Activated CD4-positive, alpha-beta T cell treated with anti-CD3 and anti-CD28 coated beads, Interleukin-2, amount 50 U/mL, for 4 hours (primary cell): ENCODE results near the gene PYGL.
"Not testable (repeated sequence)": the region's sequence is repeated elsewhere in the genome, so short reads cannot be mapped to it uniquely, and the experiment has no call there.

Experiments
- DNase-seq, 2 experiments: peaks; one replicate each; pipeline ENCODE4 v3.0.0-alpha.2; 2020

The PYGL gene

DNA sequence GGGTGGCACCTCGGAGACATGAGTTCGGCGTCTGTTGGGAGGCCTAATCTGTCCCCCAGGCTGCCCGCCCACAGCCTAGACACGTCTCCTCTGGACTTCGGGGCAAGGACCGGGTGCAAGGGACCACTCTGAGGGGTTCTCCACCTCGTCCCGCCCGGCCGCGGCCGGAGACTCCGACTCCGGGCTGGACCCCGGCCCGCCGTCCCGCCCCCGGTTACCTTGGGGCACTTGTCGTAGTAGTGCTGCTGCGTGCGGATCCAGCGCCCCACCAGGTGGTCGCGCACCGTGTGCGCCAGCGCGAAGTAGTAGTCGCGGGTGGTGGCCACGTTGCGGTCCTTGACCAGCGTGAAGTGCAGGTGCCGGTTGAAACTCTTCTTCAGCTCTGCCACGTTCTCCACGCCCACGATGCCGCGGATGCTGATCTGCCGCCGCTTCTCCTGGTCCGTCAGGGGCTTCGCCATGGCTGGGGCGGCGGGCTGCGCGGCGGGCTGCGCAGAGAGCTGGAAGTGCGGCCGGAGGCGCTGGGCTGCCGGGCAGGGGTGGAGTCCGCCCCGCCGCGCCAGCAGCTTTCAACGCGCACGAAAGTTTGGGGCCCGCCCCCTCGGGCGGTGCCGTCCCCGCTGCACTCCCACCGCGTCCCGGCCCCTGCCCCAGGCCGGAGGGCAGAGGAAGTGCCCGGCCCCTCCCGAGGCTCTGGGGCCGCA lies at the start of gene PYGL:
Gene PYGL, minus strand, starts transcription at position 541 of the 704 bp plus-strand sequence. Its CDS starts 80 bp downstream, at position 461.
- peak in 1 of 2 experiments; percentile 11 for DNase-seq

DNA sequence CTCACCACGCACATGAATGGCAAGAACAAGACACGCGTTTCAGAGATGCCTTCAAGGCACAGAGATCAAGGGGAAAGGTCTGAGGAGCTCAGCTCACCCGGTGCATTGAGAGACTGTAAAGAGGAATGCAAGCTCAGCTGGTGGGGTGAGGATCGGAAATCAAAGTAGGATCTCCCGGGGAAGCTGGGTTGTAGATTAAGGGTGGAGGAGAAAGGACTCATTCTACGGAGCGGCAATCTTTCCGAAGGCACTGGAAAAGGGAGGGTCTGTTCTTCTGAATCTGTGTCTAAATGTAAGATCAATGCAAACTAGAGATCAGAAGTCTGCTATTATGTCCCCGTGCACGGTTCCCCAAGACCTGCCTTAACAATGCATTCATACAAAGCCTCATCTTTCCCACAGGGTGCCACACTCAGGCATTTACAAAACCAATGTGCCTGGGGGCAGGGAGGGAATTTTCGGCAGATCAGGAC lies 41.6 kb upstream of the PYGL start:
- no peak for DNase-seq

GRCh38 chr14:50985124-50985858 lies 41.0 kb upstream of the PYGL start:
- DNase-seq, result no peak

GRCh38 chr14:50984036-50984710 lies 39.9 kb upstream of the PYGL start:
- no peak for DNase-seq

DNA sequence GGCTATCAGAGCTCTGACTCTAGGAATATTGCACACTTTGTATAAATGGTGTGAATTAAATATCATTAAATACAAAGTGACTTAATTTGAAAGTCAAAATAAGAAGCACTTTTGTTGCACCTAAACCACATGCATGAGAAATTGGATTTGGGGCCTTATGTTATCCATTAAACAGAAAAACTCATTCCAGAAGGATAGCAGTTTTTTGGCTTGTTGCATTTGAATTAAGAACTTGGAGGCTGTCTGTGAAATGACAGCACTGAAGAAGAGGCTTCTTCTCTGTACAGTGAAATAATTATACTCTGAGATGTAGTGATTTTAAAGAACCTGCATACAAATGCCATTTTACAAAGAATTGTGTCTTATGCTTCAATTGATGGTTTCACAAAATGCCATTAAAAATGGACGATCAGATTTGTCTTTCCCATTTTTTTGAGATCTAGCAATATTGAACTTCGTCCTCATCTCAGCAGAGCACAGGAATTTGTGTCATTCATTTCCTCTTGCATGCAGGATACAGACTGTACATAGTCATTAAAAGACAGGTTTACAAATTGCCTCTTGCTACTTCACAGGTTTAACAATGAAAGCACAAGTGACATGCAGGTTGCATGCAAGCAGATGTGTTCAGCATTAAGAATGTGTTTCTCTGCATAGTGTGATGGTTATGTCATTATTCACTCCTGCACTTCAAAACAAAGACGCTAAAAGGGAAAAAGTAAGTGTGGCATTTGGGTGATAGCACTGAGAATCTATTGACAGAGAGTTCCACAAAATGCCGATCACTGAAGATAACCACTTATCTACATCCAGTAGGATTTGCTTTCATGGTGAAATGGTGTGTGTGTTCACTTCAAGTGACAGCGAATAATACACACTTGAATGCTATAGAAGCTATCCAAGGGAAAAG lies 35.9 kb upstream of the PYGL start:
- no peak for DNase-seq

- DNase-seq, result no peak
Measured at GRCh38 chr14:50978888-50979287, 34.6 kb upstream of the PYGL start.

GRCh38 chr14:50978529-50978871 lies 34.2 kb upstream of the PYGL start:
- no peak for DNase-seq

DNA sequence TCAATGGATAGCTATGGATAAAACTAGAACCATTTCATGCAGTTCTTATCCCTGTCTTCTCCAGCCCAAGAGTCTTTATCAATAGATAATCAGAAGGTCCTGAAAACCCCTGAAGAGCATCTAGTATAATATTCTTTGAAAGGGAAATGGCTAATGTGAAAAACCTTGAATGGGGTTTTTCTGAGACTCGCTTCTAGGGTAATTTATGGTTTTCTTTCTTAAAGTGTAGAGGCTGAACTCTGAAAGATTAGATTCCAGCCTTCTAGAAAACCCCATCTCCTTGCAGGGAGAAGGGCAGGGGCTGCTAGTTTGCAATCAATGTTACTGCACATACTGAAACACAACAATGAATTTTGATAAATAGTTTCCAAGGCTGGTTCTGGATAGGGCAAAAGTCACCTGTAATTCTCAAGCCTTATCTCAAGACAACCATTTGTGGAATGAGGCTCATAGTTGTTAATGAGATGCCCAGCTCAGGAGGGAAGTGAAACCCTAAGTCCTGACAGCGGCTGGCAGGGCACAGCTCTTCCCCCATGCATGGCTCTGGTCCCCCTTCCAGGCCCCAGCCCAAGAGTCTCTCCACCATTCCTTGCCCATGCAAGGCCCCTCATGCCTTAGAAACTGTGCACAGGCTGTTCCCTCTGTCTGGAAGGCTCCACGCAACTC lies 33.7 kb upstream of the PYGL start:
- no peak for DNase-seq

GRCh38 chr14:50974118-50974517 lies 29.8 kb upstream of the PYGL start:
- DNase-seq, result no peak

DNA sequence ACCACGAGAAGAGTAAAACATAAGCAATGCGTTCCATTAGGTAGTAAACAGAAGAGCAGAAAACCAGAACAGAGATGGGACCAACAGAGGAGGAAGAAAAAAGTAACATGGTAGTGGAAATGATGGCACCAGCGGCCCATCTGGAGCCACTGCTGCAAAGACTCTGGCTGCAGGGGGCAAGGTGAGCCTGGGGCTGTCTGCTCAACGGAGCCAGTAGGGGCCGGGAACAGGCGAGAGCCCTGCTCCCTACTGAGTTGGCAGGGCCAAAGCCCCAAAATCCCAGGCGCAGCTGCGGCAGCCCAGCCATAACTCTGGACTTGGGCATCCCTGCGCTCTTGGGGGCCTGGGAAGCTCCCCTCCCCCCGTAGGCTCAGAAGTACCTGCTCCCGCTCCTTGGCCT lies 28.5 kb upstream of the PYGL start:
- DNase-seq, result no peak

GRCh38 chr14:50970886-50971781 lies 26.9 kb upstream of the PYGL start:
- no peak for DNase-seq

- no peak for DNase-seq
Measured at GRCh38 chr14:50967790-50968189, 23.5 kb upstream of the PYGL start.

DNA sequence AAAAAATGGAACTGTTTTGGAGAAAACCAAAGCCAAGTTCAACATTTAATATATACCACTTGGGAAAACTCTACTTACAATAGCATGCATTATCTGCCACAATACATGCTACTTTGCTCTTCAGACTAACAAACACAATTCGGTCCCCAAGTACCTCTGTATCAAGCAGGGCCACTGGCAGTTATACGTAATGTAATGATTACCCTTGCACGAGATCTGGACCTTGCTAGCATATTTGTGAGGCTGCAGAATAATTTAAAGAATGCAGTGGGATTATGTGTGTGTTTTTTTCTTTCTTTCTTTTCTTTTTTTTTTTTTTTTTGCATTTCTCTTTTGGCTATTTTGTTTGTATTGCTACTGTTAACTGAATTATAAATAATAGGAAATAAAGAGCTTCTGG lies 22.8 kb upstream of the PYGL start:
- no peak for DNase-seq

DNA sequence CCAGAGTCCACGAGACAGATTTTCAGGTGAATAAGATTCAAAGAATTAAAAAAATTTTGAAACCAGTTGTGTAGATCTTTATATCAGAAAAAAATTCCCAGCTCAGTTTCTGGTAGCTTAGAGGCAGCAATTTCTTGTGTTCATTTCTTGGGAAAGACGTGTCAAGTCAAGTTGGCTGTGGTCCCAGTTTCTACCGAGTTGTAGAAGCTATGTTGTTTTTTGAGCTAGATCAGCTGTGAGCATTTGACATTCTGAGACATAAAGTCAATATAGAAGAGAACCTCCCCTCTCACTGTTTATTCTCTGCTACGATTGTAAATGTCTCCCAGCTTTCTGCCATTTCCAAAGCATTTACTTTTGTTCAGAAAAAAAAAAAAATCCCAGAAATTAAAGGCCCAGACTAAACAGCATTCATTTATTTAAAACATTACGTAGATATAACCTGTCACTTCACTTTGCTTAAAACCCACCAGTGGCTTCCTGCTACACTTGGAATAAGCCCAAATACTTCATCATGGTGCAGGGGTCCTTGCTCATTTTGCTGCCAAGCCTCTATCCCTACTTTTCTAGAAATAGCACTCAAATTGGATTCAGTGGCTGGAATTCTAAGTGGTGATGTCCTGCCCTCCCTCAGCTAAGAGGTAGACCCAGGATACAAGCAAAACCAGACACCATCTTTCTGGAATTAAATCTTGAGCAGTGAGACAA lies 20.6 kb upstream of the PYGL start:
- DNase-seq, result no peak

- no peak for DNase-seq
Measured at GRCh38 chr14:50963919-50964318, 19.6 kb upstream of the PYGL start.

DNA sequence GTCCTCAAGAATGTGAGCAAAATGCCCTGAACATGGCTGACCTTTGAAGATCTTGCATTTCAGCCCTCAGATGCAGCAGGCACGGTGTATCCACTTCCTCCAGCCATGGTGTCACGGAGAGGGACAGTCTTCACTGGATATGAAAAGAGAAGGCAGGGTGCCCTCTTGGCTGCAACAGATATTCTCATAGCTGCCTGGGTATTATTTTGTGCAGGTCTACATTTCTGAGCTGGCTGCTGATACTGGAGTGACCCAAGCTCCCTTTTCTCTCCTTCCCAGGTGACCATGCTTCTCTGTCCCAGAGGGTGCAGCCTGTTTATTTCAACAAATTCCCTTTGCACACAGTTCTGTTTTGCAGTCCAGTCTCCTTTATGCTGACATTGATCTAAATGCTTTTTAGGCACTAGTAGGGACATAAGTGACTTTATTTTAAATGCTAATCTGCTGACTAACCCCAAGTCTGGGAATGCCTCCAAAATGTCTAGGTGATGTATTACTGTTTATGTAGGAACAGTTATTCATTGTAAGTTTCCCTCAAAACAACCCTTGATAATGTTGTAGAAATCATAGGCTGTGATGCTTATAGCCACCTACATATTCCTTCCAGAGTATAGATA lies 17.4 kb upstream of the PYGL start:
- no peak for DNase-seq

GRCh38 chr14:50957296-50957695 lies 13.0 kb upstream of the PYGL start:
- no peak for DNase-seq

DNA sequence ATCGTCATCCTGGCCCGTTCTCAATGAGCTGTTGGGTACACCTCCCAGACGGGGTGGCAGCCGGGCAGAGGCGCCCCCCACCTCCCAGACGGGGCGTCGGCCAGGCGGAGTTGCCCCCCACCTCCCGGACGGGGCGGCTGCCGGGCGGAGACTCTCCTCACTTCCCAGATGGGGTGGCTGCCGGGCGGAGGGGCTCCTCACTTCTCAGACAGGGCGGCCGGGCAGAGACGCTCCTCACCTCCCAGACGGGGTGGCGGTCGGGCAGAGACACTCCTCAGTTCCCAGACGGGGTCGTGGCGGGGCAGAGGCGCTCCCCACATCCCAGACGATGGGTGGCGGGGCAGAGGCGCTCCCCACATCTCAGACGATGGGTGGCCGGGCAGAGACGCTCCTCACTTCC lies 12.1 kb upstream of the PYGL start:
- not testable (repeated sequence) for DNase-seq

DNA sequence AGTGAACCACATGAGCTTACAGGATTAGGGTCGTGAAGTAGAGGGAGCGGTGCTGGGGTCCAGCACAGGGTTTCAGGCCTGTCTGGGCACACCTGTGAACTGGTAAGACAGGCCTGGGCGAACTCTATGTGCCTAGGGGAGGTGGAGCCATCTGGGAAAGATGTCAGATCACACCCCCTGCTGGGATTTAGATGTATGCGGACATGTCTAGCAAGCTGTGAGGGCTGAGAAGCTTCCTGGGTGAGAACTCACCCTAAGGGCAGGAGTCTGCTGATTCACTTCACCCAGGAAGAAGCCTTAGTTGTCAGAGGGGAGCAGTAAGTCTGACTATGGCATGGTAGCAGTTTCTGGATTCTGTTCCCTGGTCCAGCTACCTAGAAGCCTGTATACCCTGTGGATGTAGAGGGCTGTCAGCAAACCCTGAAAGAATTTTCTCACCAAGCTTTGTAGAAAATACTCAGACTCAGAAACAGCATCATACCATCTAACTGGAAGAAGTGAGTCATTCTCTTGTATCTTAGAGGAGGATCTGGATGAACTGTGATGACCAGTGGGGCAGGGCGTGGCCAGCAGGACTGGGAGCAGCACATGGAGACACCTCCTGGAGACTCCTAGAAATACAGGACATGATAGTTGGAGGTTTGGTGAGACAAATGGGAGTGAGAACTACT lies 11.2 kb upstream of the PYGL start:
- no peak for DNase-seq
